ENCODE results near the gene WDHD1.
"Not testable (repeated sequence)": the region's sequence is repeated elsewhere in the genome, so short reads cannot be mapped to it uniquely, and the experiment has no call there.

Gene WDHD1

GRCh38 chr14:55066223-55066622 is 39.3 kb upstream of the WDHD1 start:
- TF ChIP-seq CTCF (IDR thresholded peaks at IDR 0.05; ENCODE audit: low read depth, low read length, missing control alignments): no peak
- H3K4me3 ChIP-seq (ENCODE audit: low read depth, low read length): no peak overlapping the region
- DNase-seq (ENCODE audit: low read depth): no peak

GRCh38 chr14:55065411-55065810 is 38.5 kb upstream of the WDHD1 start:
- no peak for TF ChIP-seq CTCF (IDR thresholded peaks at IDR 0.05; ENCODE audit: low read depth, low read length, missing control alignments)
- H3K4me3 ChIP-seq (ENCODE audit: low read depth, low read length): no peak overlapping the region; the same call in 1 of the 2 replicates
- DNase-seq (ENCODE audit: low read depth): no peak

- DNase-seq (ENCODE audit: low read depth); H3K4me3 ChIP-seq (ENCODE audit: low read depth, low read length): not testable (repeated sequence)
Measured at GRCh38 chr14:55064896-55065295, 38.0 kb upstream of the WDHD1 start.

GRCh38 chr14:55062517-55063351 is 35.8 kb upstream of the WDHD1 start:
- DNase-seq (ENCODE audit: low read depth): no peak
- TF ChIP-seq CTCF (IDR thresholded peaks at IDR 0.05; ENCODE audit: low read depth, low read length, missing control alignments): no peak
- no peak overlapping the region for H3K4me3 ChIP-seq (ENCODE audit: low read depth, low read length)

GRCh38 chr14:55059333-55059732 is 32.4 kb upstream of the WDHD1 start:
- no peak overlapping the region for H3K4me3 ChIP-seq (ENCODE audit: low read depth, low read length)
- no peak for DNase-seq (ENCODE audit: low read depth)

GRCh38 chr14:55057919-55058318 is 31.0 kb upstream of the WDHD1 start:
- no peak for TF ChIP-seq CTCF (IDR thresholded peaks at IDR 0.05; ENCODE audit: low read depth, low read length, missing control alignments)
- no peak overlapping the region for H3K4me3 ChIP-seq (ENCODE audit: low read depth, low read length)
- DNase-seq (ENCODE audit: low read depth): no peak

More at GRCh38 chr14:55059333-55059732, 32.4 kb upstream of the WDHD1 start:
- TF ChIP-seq CTCF (IDR thresholded peaks at IDR 0.05; ENCODE audit: low read depth, low read length, missing control alignments): no peak

- no peak for DNase-seq (ENCODE audit: low read depth)
- H3K4me3 ChIP-seq (ENCODE audit: low read depth, low read length): no peak overlapping the region
- no peak for TF ChIP-seq CTCF (IDR thresholded peaks at IDR 0.05; ENCODE audit: low read depth, low read length, missing control alignments)
Measured at GRCh38 chr14:55054098-55054497, 27.2 kb upstream of the WDHD1 start.
